Activated T-cell treated with anti-CD3 and anti-CD28 coated beads for 1 hour (primary cell): Measurements from ENCODE around the gene RAB6A.
"Not testable (repeated sequence)": the region's sequence is repeated elsewhere in the genome, so short reads cannot be mapped to it uniquely, and the experiment has no call there.

ENCODE experiments used
- DNase-seq: peaks from one replicate; pipeline ENCODE4 v3.0.0-alpha.2; 2020; ENCODE audit warnings: low read depth

Gene RAB6A

GRCh38 chr11:73726825-73727224 lies 34.0 kb downstream of the RAB6A start:
- no peak for DNase-seq

GRCh38 chr11:73717136-73717535 lies 43.7 kb downstream of the RAB6A start:
- no peak for DNase-seq

DNA sequence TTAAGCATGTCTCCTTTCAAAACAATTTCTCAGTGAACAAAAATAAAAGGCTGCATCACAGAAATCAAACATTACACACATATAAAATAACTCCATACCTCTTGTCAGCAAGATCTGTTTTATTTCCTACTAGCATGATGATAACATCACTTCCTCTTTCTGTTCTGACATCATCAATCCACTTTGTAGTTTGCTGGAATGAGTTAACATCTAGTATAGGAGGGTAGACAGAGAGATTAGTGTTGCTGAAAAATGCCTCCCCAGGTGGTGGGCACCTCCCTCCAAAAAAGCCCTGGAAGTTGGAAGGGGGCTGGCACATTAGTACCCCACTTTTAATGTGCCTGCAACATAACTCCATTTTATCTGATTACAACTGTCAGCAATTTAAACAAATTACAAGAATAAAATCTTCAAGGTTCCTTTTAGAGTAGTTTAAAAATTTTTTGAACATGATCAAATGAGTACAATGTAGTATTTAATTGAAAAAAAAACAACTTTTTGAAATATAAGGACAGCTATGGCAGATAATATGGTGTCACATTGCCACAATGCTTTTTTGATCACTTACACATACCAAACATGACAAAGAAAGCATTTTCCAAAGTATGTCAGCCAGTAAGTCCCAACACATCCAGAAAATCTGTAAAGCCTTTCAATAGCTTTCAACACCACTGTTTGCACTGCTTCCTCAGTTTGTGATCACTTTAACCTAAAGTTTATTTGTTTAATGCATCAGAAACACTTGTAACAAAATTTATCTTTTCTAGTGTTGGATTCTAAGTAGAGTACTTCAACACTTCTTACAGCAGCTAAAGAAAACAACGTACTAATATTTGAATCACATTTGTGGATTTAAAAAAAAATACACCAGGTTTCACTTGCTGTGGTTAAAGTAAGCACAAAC lies 44.5 kb downstream of the RAB6A start:
- DNase-seq = no peak

- DNase-seq = no peak
Measured at GRCh38 chr11:73715541-73715940, 45.3 kb downstream of the RAB6A start.

DNA sequence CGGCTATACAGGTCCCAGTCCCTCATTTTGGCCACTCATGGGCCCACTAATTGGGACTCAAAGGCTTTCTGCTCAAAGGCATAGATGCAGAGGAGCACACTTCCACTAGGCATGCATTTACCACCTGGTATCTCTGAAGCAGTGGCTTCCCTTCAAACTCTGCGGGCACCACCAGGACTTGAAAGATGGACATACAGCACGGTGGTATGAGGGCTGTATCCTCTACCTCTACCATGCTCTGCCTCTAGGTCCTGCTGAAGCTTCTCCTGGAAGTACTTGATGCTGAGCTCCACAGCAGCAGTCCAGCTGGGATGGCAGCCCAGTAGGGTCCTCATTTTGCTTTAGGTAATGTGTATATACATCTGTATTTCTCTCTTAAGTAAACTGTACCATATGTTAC lies 49.9 kb downstream of the RAB6A start:
- DNase-seq = no peak

DNA sequence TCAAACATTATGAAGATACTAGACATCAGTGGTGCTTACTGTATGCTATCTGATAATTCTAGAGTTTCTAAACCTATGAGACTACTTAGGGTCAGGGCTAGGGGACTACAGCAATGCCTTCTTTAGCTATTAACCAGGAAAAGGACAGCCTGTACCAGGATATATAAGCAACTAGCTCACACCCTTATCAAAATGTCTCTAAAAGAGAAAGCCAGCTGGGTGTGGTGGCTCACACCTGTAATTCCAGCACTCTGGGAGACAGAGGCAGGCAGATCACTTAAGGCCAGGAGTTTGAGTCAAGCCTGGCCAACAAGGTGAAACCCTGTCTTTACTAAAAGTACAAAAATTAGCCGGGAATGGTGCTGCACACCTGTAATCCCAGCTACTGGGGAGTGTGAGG lies 55.8 kb downstream of the RAB6A start:
- no peak for DNase-seq

DNA sequence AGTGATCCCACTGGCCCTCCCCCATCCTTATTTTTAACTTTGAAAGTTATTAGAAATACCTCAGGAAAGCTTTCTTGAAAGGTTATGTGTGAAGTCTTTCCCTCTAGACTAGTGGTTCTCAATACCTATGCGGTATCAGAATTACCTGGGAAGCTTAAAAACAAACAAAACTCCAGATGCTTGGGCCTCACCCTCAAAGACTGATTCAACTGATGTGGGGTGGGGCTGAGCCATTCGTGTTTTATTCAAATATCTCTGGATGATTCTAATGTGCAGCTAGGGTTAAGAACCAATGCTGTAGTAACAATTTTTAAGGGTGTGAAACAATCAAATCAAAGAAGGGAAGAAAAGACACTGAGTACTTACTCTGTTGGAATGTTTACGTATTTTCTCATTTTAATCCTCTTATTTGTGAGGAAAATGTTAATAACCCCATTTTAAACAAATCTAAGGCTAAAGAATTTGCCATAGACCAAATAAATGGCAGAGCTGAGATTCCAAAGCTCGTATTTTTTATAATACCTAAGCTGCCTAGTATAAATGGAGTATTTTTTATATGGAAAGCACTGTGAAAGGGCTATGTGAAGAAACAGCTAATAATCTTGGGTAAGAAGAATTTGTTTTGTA lies 66.9 kb downstream of the RAB6A start:
- DNase-seq = no peak

DNA sequence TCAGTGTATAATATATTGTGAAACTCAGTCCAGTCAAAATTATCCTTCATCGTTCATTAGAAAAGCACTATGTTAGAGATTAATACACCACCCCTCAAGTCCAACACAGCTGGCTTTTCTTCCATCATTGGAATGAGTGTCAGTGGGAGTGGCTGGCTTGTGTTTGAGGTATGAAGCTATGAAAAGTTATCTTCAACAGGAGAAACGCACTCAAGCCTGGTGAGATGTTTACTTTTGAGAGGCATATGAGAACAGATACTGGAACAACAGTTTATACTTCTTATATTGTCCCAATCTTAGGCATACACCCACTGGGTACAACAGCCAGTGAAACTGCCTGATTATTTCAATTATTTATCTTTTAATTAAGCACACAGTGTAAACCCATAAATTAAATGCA lies 80.2 kb downstream of the RAB6A start:
- DNase-seq = no peak

DNA sequence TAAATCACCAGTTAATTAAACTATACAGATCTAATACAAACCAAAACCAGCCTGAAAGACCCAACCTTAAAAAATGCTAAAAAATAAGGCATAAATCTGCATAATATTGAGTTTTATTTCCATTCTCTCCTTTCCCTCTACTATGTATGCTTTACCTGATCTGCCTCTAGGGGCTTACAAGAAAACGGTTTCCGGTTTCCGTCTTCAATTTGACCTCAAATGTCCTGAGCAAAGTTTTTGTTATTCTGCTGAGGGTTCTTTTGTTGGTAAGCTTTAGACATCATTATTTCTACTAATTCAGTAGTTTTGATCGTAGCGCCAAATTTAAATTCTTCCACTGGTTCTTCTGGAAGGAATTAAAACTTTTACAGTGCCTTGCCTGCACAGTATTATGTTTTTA lies 84.3 kb downstream of the RAB6A start:
- DNase-seq = not testable (repeated sequence)

GRCh38 chr11:73671701-73672100 lies 89.2 kb downstream of the RAB6A start:
- DNase-seq = no peak

DNA sequence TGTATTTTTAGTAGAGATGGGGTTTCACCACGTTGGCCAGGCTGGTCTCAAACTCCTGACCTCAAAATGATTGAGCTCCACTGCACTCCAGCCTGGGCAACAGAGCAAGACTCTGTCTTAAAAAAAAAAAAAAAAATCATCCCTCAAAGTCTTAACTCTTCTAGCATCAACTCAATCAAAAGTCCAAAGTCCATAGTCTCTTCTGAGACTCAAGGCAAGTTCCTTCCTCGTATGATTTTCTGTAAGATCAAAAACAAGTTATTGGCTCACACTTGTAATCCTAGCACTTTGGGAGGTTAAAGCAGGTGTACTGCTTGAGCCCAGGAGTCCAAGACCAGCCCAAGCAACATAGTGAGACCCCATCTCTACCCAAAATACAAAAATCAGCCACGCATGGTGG lies 90.1 kb downstream of the RAB6A start:
- DNase-seq = no peak

DNA sequence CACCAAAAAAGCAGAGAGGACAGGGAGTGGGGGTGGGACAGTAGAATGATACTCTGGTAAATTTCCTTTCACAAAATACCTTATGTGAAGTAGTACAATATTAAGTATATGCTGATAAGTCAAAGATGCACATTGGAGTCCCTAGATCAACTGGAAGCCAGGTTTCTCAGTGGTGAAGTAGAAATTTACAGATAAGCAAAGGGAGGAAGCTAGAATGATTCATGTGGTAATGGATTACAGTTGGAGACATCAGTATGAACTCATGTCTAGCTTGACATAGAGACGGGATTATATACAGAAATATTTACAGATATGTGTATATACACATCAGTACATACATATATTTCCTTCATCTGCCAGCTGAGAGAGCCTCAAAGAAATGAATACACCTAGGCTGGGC lies 93.0 kb downstream of the RAB6A start:
- no peak for DNase-seq

GRCh38 chr11:73664877-73665276 lies 96.0 kb downstream of the RAB6A start:
- no peak for DNase-seq

DNA sequence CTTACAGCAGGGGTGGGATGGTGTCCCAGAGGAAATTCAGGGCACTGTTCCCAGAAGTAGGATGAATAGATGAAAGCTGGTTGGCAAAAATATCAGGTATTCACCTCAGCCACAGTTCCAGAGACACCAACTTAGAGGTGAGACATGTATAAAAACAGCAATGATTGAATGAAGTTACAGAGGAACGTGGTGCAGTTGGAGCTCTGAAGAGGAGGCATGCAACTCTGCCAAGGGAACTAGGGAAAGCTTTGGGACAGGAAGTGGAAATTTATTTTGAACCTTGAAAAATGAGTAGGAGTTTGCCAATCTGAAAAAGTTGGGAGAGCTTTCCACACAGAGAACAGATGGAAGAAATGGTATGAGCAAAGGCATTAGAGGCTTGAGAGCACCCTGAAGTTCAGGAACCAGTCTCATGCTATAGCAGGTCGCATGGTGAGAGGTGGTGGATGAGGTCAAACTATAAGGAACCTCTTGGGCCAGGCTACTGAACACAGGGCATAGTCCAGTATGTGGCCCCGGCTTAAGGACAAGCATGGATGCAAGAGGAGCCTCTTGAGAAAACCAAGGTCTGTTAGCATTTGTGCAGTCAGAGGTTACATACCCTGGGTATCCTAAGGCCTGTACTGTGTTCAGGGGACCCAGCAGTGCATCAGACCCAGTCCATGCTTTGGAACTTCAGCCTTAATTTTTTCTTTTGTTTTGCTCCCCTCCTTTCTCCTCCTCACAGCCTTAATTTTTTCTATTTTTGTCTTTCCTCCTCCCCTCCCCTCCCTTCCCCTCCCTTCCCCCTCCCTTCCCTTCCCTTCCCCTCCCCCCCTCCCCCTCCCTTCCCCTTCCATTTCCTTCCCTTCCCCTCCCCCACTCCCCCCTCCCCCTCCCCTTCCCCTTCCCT lies 97.0 kb downstream of the RAB6A start:
- no peak for DNase-seq

DNA sequence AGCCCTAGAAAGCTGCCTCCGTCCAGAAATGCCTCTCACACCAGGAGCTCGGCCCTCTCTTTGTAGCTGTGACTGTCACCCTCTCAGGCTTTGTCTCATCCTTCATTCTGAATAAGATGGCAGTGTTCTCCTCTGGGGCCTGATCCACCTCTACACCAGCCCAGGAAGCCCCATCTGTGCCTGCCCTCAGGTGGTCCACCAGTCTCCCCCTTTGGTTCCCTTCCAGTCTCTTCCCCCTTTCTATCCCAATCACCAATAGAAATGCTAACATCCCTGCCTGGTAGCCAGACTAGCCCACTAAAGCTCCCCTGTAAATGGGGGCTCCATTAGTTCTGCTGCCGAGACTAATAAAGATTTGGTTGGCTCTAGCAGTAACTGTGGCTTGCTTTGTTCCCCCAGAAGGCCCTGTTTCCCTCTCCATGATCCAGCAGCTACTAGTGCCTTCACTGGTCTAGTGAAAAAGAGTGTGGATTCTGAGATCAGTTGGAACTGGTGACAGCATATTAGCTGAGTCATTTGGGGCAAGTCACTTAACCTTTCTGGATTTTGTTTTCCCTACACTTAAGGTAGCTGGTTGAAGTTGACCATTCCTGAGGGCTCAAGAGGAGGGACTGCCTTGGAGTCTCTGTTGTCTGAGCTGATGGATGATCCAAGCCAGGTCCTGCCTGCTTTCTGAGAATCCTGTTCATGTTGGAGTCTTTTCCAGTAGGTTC lies 98.3 kb downstream of the RAB6A start:
- no peak for DNase-seq

DNA sequence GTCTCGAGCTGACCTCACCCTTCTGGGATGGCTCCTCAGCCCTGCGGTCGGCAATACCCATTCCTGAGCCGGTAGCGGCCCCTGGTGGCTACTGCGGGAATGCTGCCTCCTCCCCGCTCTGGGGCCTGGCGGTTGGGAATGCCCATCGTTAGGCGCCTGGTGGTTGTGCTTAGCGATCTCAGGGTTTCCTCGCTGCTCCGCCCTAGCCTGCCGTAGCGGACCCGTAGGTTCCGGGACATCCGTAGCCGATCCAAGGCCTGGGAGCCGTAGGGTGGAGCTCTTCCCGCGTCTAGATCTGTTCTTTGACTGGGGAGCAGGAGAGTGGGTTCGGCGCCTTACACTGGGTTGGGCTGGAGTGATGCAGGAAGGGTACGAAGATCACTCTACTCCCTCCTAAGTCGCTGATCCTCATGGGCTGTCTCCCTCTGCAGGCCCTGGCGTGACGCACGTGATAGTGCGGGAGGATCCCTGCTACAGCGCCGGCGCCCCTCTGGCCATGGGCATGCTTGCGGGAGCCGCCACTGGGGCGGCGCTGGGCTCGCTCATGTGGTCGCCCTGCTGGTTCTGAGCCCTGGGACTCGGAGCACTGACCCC lies 99.7 kb downstream of the RAB6A start:
- DNase-seq = peak; percentile 85

- DNase-seq = no peak
Measured at GRCh38 chr11:73660497-73661034, 100.3 kb downstream of the RAB6A start.

- DNase-seq = no peak
Measured at GRCh38 chr11:73659961-73660360, 100.9 kb downstream of the RAB6A start.

GRCh38 chr11:73656985-73657384 lies 103.9 kb downstream of the RAB6A start:
- DNase-seq = no peak

- DNase-seq = no peak
Measured at GRCh38 chr11:73655686-73656085, 105.2 kb downstream of the RAB6A start.

- no peak for DNase-seq
Measured at GRCh38 chr11:73654482-73655021, 106.3 kb downstream of the RAB6A start.
